A204.1 (cell line): ENCODE data around the gene PHLPP1.

Experiments used
- FAIRE-seq: peaks from 2 replicates; lab custom pipeline; 2012; peaks lifted over from hg19 to GRCh38; lab: Jason Lieb, UNC

PHLPP1 gene

DNA sequence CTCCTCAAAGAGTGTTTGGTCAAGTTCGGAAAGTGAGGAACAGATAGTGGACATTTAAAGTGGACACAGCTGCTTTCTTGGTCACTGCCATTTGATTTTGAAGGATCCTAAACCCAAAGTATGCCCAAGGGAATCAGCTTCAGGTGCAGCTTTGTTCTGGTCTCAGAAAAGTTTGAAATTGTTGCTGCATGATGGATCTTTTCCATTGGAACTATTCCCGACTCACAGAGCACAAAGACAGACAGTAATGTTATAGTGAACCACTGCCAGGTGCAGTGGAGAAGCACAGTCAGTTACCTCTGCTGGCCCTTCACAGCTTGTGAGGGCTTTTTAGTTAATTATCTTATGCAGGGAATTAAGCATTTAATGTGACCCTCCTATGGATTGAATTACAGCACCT is 301.7 kb downstream of the PHLPP1 start:
- FAIRE-seq: no peak

DNA sequence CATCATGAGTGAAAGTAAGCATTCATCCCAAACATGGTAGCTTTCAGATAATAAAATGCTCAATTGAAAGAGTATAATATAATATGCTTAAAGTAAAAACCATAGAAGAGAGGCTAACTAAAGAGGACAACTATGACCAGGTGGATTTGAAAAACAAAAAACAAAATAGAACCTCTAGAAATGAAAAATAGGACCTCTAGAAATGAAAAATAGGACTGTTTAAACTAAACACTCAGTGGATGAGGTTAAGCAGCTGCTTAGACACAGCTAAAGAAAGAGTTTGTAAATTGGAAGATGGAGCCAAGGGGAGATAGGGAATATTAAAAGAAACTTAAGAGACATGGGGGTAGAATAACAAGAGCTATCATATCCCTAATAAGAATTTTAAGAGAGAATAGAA is 302.6 kb downstream of the PHLPP1 start:
- no peak for FAIRE-seq

DNA sequence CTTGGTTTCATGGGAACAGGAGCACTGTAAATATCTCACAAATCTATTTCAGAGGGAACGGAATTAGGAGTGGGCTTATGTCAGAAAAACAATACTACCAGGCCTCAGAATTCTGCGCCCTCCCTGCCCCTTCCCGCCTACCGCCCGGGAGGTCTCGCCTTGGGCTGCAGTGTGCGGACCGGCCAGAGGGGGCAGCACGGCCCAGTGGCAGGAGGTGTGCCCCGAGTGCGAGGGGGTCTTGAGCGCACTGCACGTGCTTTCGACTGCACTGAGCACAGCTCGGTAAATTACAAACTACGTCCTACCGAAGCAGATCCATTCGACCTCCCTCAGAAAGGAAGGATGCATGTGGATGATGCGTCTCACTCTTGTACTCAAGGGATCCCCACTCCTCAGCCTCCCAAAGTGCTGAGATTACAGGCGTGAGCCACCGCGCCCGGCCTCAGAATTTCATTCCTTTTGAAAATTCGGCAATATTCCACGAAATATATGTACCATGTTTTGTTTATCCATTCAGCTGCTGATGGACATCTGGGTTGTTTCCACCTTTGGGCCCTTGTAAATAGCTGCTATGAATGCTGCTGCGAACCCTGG is 307.2 kb downstream of the PHLPP1 start:
- no peak for FAIRE-seq

DNA sequence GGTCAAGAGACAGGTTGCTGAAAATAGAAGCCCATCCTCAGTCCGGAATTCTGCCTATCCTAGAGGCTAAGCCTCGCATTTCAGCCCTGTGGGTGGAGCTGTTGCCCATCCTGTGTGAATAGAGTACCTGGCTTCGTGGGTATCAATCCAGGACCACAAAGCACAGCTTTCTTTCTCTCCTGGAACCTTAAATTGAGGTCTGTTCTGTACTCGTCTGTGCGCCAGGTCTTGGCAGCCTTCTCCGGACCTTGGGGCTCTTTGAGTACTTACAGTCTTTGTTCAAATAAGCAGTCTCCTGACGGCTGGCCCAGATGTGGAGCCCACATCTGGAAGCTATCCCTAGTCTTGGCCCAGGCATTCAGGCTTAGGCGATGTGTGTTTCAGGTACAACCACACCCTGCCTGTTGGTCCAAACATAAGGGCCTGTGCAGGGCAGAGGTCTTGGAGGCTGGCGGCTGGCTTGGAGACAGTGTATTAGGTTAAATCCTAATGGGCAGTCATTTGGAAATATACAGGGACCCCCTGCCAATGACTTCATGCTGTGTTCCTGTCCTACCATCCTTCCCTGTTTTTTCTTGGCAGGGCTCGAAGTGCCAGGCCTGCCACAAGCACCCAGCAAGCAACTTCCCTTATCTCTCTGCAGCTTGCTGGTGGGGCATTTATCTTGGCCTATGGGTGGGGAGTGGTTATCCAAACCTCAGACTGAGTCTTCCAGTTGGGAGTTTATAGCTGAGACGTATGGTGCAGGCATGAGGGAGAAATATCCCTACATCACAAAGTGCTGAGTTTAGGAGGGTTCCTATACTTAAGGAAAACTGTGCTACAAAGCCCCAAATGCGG is 310.1 kb downstream of the PHLPP1 start:
- FAIRE-seq: no peak

DNA sequence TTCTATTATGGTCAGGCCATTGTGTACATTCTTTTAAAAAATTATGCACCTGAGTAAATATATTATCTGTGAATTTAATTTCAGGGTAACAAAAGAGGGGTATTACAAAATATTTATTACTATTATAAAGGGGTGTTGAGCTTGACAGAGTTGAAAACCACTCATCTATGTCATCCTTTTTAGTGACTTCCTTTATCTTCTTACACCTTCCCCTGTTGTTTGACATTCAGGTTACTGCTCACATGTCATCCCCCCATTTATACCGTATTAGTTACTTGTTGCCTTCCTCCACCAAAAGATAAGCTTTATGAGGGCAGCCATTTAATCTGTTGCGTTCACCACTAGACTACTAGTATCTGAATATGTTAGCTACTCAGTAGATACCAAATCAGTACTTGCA is 313.0 kb downstream of the PHLPP1 start:
- FAIRE-seq: no peak
